Right ventricle myocardium superior (tissue), 1 donor: ENCODE measurements around the gene PLXND1. TPM values are rescaled to one million over a fixed set of nuclear protein-coding genes. Genes with fewer than 3 reads are reported as not detected.

ENCODE experiments used
- ATAC-seq: fragments of 200-7000 bp; cut with Tn5 transposase; one replicate; pipeline ENCODE4 v1.9.1; 2020; ENCODE audit warnings: mild to moderate bottlenecking; ENCODE audit not compliant: poor library complexity
- DNase-seq: peaks from one replicate; pipeline ENCODE4 v3.0.0-alpha.2; 2020
- intact Hi-C: fragments of 100-400 bp; cut with DNase I; formaldehyde crosslinking; loops from one replicate; pipeline ENCODE4 v1.11.2; 2022
- total RNA-seq: library from RNA; stranded (reverse); fragmentation: NEBNext Ultra II Directional; extraction: Animal tissue kit (Norgen Biotek cat#: 25700); gene quantifications from one replicate; pipeline ENCODE4 v1.2.1, GENCODE V29; 2021
- donor health status: DM: no; HTN: yes; CAD: no; lungs with severe emphysema.

The PLXND1 gene
- total RNA-seq, 1 donor from 2014 or later: 53.1 TPM

DNA sequence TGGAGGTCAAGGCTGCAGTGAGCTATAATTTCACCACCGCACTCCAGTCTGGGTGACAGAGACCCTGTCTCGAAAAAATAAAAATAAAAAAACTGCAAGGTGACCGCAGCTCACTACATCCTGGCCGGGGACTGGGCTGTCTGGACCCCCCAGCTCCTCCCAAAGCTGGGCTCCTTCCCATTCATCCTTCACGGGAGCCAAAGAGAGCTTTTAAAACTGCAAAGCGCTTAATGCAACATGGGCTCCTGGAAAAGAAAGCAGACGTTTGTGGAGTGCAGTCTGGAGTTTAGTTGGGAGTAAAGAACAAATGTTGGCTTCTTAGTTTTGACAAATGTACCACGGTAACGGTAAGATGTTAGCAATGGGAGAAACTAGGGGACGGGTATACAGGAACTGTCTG is 12.1 kb downstream of the PLXND1 start:
- DNase-seq: no peak
- intact Hi-C loops: no loop called here
- no peak for ATAC-seq

DNA sequence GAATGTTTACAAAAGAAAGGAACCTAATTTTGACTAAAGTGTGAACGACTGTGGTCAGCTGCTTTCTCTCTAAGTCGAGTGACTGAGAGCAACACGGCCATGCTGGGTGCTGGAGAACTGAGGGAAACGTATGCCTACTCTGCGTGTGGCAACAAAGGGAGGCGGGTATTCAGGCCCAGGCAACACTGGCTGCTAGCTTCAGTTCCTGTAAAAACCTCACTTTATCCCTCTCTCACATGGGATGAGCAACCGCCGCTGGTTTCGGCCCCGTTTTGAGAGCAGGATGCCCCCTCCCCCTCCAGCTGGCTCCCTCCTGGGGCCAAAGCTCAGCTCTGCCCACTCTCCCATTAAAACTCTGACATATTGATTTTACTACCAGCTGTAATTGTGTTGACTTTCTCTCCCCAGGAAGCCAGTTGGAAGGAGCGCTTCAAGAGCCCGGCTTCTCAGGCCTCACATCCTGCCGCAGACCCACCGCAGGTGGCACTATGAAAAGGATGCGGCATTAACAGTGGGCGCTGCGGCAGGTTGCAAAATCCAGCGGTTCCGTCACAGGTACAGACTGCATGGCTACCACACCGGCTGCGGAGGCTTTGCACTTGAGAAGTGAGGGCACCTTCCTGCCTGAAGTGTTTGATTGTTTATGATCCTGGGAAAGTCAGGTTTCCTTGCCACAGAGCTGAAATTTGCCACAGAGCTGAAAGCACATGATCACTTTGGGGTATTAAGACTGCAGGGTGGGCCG is 12.7 kb downstream of the PLXND1 start:
- DNase-seq (no peak), ATAC-seq (no peak)
- intact Hi-C loops: no loop called here

DNA sequence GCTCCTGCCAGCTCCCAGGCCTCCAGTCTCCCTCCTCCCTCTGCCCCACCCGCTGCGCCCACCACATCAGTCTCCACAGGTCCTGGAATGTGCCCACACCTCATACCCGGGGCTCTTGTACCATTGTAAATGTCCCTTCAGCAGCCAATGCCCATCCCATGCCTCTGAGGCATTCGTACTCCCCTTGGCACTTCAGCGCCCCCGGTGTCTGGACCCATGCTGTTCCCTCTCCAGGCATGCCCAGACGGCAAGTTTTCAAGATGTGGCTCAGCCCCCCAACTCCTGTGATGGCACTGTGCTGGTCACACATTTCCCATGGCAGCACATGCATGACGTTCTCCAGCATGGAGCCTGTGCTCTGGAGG is 13.3 kb downstream of the PLXND1 start:
- ATAC-seq (no peak), DNase-seq (no peak)
- intact Hi-C loops: no loop called here

DNA sequence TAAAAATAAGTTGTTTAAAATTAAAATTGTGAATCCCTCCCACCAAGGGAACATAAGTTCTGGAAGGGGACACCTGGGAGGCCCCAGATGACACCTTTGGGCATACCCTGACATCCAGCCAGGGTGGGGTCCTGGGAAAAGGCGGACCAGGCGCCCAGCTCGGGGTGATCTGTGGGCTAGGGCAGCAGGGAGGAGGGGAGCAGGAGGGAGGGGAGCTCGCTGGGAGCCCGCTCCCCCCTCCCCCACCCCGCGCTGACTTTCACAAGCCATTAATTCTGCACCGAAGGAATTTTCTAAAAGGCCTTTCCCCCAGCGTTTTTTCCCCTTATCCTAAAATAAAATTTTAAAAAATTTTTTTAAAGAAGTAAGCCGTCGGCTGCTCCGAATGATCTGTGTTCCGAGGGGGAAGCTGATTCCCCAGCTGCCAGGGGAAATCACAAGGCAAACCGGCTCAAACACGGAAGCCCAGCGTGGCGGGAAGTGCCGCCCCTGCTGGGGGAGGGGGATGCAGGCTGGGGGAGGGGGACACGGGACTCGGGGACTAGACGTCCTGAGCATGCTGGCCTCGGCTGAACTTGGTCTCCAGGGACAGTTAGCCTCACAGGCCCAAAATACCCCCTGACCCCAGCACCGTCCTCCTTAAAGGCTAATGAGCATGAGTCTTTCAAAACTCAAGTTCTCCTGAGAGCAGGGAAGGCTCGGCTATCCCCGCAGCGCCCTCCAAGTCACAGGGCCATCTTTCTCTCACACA is 13.9 kb downstream of the PLXND1 start:
- ATAC-seq: peak; percentile 23
- peak; percentile 89 for DNase-seq
- intact Hi-C loops: no loop called here

DNA sequence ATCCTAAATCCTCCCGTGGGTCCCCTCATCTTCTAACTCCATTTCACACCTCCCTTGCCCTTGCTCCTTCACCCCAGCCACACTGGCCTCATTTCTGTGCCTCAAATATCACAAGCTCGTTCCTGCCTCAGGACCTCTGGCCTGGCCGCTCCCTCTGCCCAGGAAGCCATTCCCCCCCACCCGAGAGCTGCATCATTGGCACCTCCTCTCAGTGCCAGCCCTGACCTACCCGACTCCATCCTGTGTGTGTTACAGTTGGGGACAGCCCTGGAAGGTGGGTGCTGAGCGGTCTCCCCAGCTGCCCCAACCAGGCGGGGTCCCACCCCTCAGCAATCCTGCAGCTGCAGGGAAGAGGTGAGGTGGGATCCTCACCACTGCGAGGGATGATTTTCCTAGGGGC is 14.5 kb downstream of the PLXND1 start:
- intact Hi-C loops: no loop called here
- ATAC-seq (no peak), DNase-seq (no peak)

DNA sequence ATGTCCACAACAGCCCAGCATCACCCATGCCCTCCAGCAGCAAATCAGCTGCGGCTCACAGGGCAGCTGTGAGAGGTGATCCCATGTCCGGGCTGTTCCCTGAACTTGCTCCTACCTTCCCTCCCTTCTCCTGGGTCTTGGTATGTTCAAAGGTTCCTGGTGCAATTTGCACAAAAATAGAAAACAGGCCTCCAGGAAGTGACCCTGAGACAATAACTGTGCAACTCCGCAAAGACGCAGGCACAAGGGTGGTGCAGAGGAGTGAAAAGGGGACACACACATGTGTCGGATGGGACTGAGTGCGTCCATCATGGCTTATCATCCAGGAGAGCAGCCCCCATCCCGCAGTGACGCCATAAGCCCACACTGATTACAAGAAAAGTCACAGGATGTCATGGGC is 16.3 kb downstream of the PLXND1 start:
- intact Hi-C loops: no loop called here
- DNase-seq (no peak), ATAC-seq (no peak)

DNA sequence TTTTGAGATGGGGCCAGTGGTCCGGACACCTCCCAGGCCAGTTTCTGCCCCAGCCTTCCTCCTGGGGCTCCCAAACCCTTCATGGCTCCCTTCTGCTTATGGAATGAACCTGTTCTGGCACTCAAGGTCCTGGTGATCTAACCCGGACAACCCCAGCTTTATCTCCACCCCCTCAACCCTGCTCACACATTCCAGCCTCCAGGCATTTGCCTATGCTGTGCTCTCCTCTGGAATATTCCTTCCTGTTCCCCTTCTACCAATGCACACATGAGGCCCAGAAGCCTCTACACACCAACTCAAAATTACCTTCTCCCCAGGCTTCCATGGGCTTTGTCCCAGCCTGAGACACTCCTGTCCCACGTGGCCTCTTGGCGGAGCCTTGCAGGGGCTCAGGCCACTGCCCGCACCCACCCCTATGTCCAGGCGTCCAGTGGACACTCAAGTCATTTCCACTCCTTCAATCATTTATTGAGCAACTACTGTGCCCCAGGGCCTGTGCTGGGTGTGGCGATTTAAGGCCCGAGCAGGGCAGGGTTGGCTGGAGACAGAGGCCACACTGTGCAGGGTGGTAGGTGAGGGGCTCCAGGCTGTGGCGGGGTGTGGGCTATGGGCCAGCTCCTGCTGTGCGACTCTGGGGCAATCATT is 18.8 kb downstream of the PLXND1 start:
- DNase-seq: no peak
- ATAC-seq: no peak
- intact Hi-C loops: no loop called here

DNA sequence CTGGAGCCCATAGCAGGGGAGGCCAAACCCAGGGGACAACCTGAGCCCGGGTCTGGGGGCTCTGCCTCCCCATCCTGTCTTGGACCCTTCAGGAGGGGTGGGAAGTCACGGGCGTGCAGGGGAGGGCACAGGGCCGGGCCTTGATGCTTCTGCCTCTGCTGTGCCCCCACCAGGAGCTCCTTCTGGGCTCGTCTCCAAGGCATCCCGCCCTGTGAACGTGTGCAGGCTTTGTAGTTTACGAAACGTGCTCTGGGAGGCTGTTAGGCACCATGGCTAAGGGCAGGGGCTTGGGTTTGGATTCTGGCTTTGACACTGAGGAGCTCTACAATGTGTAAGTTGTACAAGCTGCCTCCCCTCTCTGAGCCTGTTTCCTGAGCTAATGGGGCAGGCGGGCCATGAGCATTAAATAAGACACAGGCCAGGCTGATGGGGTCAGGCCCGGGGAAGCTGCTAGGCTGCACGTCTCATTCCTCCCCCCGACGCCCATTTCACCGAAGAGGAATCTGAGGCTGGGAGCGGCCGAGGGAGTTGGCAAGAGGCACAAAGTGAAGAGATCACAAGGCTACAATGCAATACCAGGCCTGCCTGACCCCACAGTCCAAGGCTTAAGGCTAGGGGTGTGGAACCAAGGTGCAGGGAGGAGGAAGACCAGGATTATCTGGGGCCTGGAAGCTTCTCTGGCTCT is 19.6 kb downstream of the PLXND1 start:
- peak; percentile 9 for ATAC-seq
- no peak for DNase-seq
- intact Hi-C loops: no loop called here

DNA sequence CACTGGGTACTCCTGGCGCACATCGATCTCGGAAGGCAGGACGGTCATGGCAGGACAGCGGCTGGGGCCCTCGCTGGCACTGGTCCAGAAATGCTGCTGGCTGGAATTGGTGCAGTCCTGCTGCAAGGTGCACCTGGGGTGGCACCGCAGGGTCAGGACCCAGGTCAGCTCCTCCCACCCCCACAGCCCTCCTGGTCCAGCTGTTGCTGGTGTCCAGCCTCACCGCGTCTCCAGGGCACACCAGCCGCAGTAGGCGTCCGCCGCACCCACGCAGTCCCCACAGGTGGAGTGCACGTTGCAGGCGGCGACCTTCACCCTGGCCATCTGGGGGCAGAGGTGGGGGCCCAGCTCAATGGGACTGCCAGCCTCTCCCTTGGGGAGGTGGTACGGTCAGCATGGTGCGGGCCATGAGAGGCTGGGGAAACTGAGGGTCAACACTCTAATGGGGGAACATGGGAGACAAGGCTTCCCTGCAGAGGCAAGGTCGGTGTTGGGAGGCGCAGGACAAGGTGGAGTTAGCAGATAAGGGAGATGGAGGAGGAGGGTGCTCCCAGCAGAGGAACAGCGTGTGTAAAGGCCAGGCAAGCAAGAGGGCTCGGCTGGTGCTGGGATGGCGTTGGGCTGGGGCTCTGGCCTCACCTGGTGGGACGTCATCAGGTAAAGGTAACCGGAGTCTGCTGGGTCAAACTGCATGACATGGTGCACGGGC is 20.4 kb downstream of the PLXND1 start:
- ATAC-seq (no peak), DNase-seq (peak; percentile 44)
- intact Hi-C loops: no loop called here

DNA sequence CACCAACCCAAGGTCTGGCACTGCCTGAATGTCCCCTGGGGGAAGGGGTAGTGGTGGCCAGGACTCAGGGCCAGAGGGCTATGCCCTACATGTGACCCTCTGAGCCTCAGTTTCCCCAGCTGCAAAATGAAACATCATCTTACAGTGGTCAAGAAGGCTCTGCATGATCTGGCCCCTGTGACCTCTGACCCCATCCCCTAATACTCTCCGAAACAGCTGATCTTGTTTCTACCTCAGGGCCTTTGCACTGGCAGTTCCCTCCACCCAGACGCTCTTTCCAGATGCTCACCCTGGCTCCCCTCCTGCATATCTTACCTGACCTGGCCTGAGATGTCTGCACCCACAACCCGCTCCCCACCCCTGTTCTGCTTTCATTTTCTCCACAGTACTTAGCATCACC is 21.8 kb downstream of the PLXND1 start:
- DNase-seq: no peak
- no peak for ATAC-seq
- intact Hi-C loops: no loop called here

DNA sequence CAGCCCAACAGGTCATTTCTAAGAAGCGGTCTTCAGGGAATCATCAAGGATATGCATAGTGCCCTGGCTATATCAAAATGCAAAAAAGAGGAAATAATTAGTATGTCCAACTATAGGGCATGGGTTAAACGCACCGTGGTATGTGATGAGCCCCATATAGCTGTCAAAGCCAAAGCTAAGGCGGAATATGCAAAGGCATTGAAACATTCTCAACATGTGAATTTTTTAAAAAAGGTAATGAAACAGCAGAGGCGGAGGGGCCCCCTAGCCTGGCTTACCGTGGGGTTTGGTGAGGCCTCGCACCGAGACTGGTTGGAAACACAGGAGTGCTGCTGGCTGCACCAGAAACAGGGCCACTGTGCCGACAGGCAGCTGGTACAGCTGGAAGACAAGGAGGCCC is 23.2 kb downstream of the PLXND1 start:
- DNase-seq (no peak), ATAC-seq (no peak)
- intact Hi-C loops: no loop called here

DNA sequence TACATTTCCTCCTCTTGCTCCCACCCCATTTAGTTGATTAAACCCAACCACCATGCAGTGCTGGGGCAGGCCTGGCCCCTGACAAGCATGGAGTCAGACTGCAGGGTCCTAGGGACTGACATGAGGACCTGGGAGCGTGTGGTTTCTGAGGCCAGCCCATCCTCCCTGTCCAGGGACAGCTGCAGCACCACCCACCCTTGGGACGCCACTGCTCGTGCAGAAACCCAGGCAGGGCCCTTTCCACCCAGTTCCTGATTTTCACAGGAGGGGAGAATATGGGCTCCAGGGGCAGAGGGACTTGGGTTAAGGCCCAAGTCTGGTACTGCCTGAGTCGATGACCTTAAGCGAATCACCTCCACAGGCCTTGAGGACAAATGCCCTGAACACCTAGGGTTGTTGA is 23.7 kb downstream of the PLXND1 start:
- no peak for ATAC-seq
- no peak for DNase-seq

DNA sequence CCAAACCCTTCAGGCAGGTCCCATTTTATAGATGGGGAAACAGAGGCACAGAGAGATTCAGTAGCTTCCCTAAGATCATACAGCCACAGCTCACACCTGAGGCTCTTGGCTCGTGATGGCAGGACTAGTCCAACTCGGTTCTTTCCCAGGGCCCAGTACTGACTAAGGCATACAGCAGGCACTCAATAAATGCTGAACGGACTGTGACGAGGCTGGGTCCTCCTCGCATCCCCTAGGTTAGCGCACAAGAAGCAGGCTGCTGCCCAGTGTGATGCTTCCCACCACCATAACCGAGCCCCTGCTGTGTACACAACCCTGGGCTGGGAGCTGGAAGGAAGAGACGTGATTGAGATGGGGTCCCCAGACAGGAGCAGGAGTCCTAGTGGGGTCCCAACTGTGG is 24.9 kb downstream of the PLXND1 start:
- DNase-seq (no peak), ATAC-seq (no peak)
- intact Hi-C loops: no loop called here

More for the DNA sequence above, 23.7 kb downstream of the PLXND1 start:
- intact Hi-C loops: no loop called here

DNA sequence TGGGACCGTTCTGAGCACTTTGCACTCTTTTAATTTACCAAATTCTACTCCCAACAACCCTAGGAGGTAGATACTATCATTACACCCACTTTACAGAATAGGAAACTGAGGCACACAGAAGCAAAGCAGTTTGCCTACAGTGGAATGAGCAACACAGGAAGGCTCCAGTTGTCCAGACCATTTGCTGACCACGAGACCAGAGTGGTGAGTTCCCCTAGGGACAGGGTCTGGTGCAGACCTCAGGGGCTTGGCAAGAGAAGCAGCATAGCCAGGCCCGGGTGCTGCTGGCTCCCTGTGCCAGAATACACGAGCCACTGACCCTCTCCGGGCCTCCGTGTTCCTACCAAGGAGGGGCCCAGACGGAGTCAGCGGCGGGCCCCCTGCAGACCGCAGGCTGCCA is 26.5 kb downstream of the PLXND1 start:
- no peak for ATAC-seq
- intact Hi-C loops: no loop called here

DNA sequence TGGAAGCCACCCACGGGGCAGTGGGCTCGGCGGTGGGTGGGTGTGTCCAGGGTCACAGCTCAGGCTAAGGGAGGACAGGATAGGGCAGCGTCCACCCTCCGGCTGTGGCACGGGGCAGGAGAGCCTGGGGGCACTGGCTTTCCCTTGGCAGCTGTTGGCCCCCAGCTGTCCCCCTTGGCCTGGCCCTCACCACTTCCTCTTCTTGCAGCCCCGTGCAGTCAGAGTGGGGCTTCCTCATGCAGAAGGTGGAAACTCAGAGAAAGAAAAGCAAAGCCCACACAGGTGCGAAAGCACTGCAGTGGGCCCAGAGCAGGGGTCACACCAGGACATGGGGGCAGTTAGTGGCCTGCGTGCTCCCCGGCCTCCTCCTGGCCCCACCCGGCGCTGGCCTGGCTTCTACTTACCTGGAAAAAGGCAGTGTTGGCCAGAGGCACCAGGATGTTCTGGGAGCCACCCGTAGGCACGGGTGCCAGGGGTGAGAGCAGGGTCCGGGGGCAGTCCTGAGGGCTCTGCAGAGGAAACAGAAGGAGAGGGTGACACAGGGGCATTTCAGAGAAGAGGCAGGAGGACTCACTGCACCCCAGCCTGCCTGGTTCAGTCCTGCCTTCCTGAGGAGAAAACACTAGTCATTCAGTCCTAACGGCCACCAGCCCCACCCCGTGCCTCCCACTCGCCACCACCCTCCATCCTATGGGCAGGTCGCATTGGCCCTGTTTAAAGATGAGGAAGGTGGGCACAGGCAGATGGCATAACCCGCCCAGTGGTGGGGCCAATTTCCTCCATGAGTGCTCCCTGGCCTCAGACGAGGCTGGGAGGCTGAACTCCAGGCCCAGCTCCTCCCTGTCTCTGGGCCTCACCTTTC is 28.3 kb downstream of the PLXND1 start:
- intact Hi-C loops: no loop called here
- peak; percentile 33 for ATAC-seq
- peak; percentile 67 for DNase-seq

More for the DNA sequence above, 26.5 kb downstream of the PLXND1 start:
- DNase-seq: no peak

DNA sequence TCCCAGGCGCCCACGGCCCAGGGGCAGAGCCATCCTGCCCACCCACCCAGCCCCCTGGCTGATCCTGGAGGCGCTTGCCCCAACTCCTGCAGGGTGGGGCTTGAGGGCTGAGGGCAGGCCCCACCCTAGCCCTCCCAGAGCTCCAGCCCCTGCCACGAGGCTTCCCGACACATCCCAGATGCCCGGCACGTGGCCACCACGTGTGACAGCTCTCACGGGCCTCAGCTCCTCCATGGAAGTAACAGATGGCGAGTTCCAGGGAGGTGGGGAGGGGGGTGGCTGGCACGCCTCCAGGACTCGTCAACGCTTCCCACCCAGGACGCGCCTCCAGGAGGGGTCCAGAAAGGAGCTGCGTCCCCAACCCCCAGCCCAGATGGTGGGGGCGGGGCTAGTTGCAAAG is 29.1 kb downstream of the PLXND1 start:
- intact Hi-C loops: no loop called here
- ATAC-seq (peak; percentile 54), DNase-seq (peak; percentile 87)

DNA sequence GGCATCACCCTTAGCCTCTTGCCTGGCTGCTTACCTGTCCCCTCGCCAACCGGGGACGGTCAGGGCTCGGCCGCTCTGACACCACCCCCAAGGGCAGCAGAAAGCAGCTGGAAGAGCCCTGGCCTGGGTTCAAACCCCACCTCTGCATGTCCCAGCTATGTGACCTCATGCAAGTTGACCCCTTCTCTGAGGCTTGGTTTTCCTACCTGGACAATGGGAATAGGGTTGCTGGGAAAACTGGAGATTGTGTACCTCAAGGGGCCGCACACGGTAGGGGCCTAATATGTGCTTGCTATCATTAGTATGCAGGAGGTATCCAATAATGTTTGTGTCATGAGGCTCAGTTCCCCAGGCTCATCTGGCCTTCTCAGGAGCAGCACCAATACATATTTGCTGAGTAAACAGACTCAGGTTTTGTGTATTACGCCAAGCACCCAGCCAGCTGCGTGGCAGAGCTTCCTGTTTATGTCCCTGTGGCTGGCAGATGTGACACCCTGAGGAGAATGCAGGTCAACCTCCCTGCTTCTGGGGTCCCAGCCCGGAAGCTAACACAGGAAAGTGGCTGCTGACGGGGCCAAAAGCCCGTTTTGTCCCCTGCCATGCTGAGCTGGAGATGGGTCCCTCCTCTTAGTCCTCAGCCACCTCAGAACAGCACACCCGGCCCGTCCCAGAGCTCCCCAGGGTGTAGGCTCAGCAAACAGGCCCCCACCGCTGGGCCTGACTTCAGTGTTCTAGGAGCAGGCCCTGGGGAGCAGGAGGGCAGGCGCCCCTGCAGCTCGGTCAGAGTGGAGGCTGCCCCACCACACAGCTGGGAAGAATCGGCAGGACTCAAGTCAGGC is 29.7 kb downstream of the PLXND1 start:
- DNase-seq (peak; percentile 80), ATAC-seq (peak; percentile 48)
- intact Hi-C loops: no loop called here
